A549 (cell line): ENCODE results near the gene IL22. TPM values are rescaled to one million over a fixed set of nuclear protein-coding genes. Genes with fewer than 3 reads are reported as not detected.
A peak's percentile ranks its signal among the peaks of the same experiment; 100 is the strongest.

Experiments
- ATAC-seq, 2 experiments: fragments of 200-7000 bp in 1 of 2; fragments of >200 bp in 1 of 2; cut with Nextera tagmentation in 1 of 2; cut with Tn5 transposase in 1 of 2; 3 replicates each; pipeline versions ENCODE4 v1.8.0 to v1.9.1; 2018 to 2020; ENCODE audit warnings: mild to moderate bottlenecking in 1 of 2, moderate library complexity in 1 of 2
- CTCF ChIA-PET: fragments of 300-600 bp; sonication (Branson Sonifier 250); formaldehyde crosslinking; extraction: SDS; loops from one replicate; lab custom pipeline; 2021; ENCODE audit warnings: antibody characterized with exemption, inconsistent platforms; lab: Yijun Ruan, JAX
- POLR2A ChIA-PET: fragments of 350-600 bp; formaldehyde crosslinking; extraction: SDS; loops from one replicate; lab custom pipeline; 2021; ENCODE audit warnings: antibody characterized with exemption, inconsistent platforms; lab: Yijun Ruan, JAX
- DNase-seq, 2 experiments: peaks; one replicate each; pipeline versions ENCODE4 v3.0.0 to v3.0.0-alpha.2; 2011 to 2016; ENCODE audit warnings: low read depth in 1 of 2, low spot score in 1 of 2
- FAIRE-seq: peaks from 2 replicates; lab custom pipeline; 2011; peaks lifted over from hg19 to GRCh38; lab: Jason Lieb, UNC
- H3K27ac ChIP-seq, 2 experiments: fragments of >200 bp; sonication (Bioruptor Twin); formaldehyde crosslinking; 3 replicates each; pipeline ENCODE4 v1.5.1; 2016 to 2017
- H3K4me1 ChIP-seq: fragments of >200 bp; sonication (Bioruptor Twin); formaldehyde crosslinking; 3 replicates; pipeline ENCODE4 v1.6.1; 2016
- H3K4me2 ChIP-seq: fragments of >200 bp; sonication (Bioruptor Twin); formaldehyde crosslinking; 3 replicates; pipeline ENCODE4 v1.6.1; 2016
- H3K4me3 ChIP-seq: fragments of >200 bp; sonication (Bioruptor Twin); formaldehyde crosslinking; 3 replicates; pipeline ENCODE4 v1.5.1; 2016
- H3K9me3 ChIP-seq: fragments of >200 bp; sonication (Bioruptor Twin); formaldehyde crosslinking; 3 replicates; pipeline ENCODE4 v1.6.1; 2016
- ATOH8 ChIP-seq: fragments of 250-450 bp; sonication (Bioruptor Pico); IDR thresholded peaks from 2 replicates; pipeline ENCODE4 v1.5.0; 2020; ENCODE audit warnings: low read depth, mild to moderate bottlenecking, moderate library complexity
- BCL3 ChIP-seq: fragments of >200 bp; sonication (Bioruptor Twin); formaldehyde crosslinking; IDR thresholded peaks from 3 replicates; pipeline ENCODE4 v1.6.1; 2016
- CEBPB ChIP-seq, 2 experiments: fragments of >200 bp in 1 of 2; sonication (Bioruptor Twin) in 1 of 2; formaldehyde crosslinking in 1 of 2; IDR thresholded peaks; 2 replicates each; pipeline ENCODE4 v1.6.1; 2012 to 2016
- CHD4 ChIP-seq: fragments of 200-600 bp; sonication (generic); IDR thresholded peaks from 2 replicates; pipeline ENCODE4 v1.6.1; 2016; ENCODE audit warnings: antibody characterized with exemption, mild to moderate bottlenecking, borderline replicate concordance
- CTCF ChIP-seq: fragments of >200 bp; sonication (Bioruptor Twin); formaldehyde crosslinking; IDR thresholded peaks from 3 replicates; pipeline ENCODE4 v1.5.1; 2016
- EHMT2 ChIP-seq: fragments of 200-600 bp; sonication (generic); IDR thresholded peaks from 2 replicates; pipeline ENCODE4 v1.6.1; 2016; ENCODE audit warnings: antibody characterized with exemption, low read depth, mild to moderate bottlenecking, moderate library complexity
- ESRRA ChIP-seq: fragments of 150-350 bp; IDR thresholded peaks from 2 replicates; pipeline ENCODE4 v1.6.1; 2014; ENCODE audit warnings: mild to moderate bottlenecking, low read length, borderline replicate concordance
- FOSB ChIP-seq: fragments of 250-450 bp; sonication (Bioruptor Pico); IDR thresholded peaks from 2 replicates; pipeline ENCODE4 v1.5.0; 2020; ENCODE audit warnings: mild to moderate bottlenecking, moderate library complexity
- FOSL2 ChIP-seq, 2 experiments: fragments of 450-650 bp in 1 of 2; fragments of >200 bp in 1 of 2; sonication (Bioruptor Twin) in 1 of 2; formaldehyde crosslinking; IDR thresholded peaks; 2 replicates each; pipeline versions ENCODE4 v1.5.0 to v1.6.1; 2016 to 2020; ENCODE audit warnings: mild to moderate bottlenecking in 1 of 2, moderate library complexity in 1 of 2
- HDAC2 ChIP-seq: fragments of 200-600 bp; sonication (generic); IDR thresholded peaks from 2 replicates; pipeline ENCODE4 v1.6.1; 2016
- HES2 ChIP-seq: fragments of >200 bp; sonication (Bioruptor Twin); formaldehyde crosslinking; IDR thresholded peaks from 2 replicates; pipeline ENCODE4 v1.6.1; 2016
- HOXB5 ChIP-seq: fragments of 250-450 bp; sonication (Bioruptor Pico); IDR thresholded peaks from 2 replicates; pipeline ENCODE4 v1.5.0; 2020; ENCODE audit warnings: mild to moderate bottlenecking, moderate library complexity
- KDM5A ChIP-seq: fragments of 200-600 bp; sonication (generic); IDR thresholded peaks from 2 replicates; pipeline ENCODE4 v1.6.1; 2016; ENCODE audit warnings: antibody characterized with exemption, mild to moderate bottlenecking
- NR3C1 ChIP-seq: fragments of >200 bp; sonication (Bioruptor Twin); formaldehyde crosslinking; IDR thresholded peaks from 3 replicates; pipeline ENCODE4 v1.6.1; 2017
- POLR2A ChIP-seq: IDR thresholded peaks from 2 replicates; pipeline ENCODE4 v1.6.1; 2012; ENCODE audit warnings: mild to moderate bottlenecking, low read length
- POLR2AphosphoS2 ChIP-seq: conservative IDR thresholded peaks from 2 replicates; pipeline ENCODE4 v1.6.1; 2012; ENCODE audit warnings: low read length, improper control_type of control experiment, inconsistent platforms
- RAD21 ChIP-seq, 2 experiments: fragments of >200 bp in 1 of 2; sonication (Bioruptor Twin) in 1 of 2; formaldehyde crosslinking in 1 of 2; IDR thresholded peaks in 1 of 2; conservative IDR thresholded peaks in 1 of 2; 2 replicates in 1 of 2; 3 replicates in 1 of 2; pipeline ENCODE4 v1.6.1; 2012 to 2018; ENCODE audit warnings: inconsistent platforms in 1 of 2
- REST ChIP-seq: fragments of 200-600 bp; sonication (generic); IDR thresholded peaks from 2 replicates; pipeline ENCODE4 v1.6.1; 2016; ENCODE audit warnings: antibody characterized with exemption, mild to moderate bottlenecking, moderate library complexity
- RFX5 ChIP-seq: fragments of 450-650 bp; IDR thresholded peaks from 2 replicates; pipeline ENCODE4 v1.7.1; 2014; ENCODE audit warnings: antibody characterized with exemption, mild to moderate bottlenecking, moderate library complexity
- RNF2 ChIP-seq: fragments of 200-600 bp; sonication (generic); IDR thresholded peaks from 2 replicates; pipeline ENCODE4 v1.6.1; 2016; ENCODE audit warnings: low read depth, mild to moderate bottlenecking, antibody characterized with exemption, moderate library complexity, borderline replicate concordance
- SMC3 ChIP-seq: fragments of >200 bp; sonication (Bioruptor Twin); formaldehyde crosslinking; IDR thresholded peaks from 3 replicates; pipeline ENCODE4 v1.6.1; 2018; ENCODE audit warnings: inconsistent platforms
- TP53 ChIP-seq: fragments of 250-450 bp; sonication (Bioruptor Pico); IDR thresholded peaks from 2 replicates; pipeline ENCODE4 v1.5.0; 2021; ENCODE audit warnings: mild to moderate bottlenecking, moderate library complexity
- ZC3H11A ChIP-seq: fragments of 450-650 bp; IDR thresholded peaks from 2 replicates; pipeline ENCODE4 v1.6.1; 2014; ENCODE audit warnings: antibody characterized with exemption, mild to moderate bottlenecking
- ZNF302 ChIP-seq: fragments of 250-450 bp; sonication (Bioruptor Pico); IDR thresholded peaks from 2 replicates; pipeline ENCODE4 v1.9.0; 2021; ENCODE audit warnings: inconsistent platforms, mild to moderate bottlenecking, moderate library complexity
- WGBS: methylation state at CpG from one replicate; pipeline ENCODE4 v1.1.6; 2017; ENCODE audit errors: missing lambda C conversion rate; 5-methylcytosine and 5-hydroxymethylcytosine counted together
- polyA plus RNA-seq, 4 experiments: library from polyadenylated mRNA; depleted of rRNA in 3 of 4; stranded (reverse); fragments of >200 nt; fragmentation: RNase III in 1 of 4; extraction: RNeasy Plus Mini Kit Qiagen cat#74134 plus additional on column Dnase treatment in 1 of 4; gene quantifications; 2 replicates in 3 of 4; 3 replicates in 1 of 4; pipeline ENCODE4 v1.2.3, GENCODE V29; 2011 to 2017

Gene IL22
- polyA plus RNA-seq, 2 of the 4 experiments (the other 2 are of a cell fraction) = not detected

- Histone ChIP-seq H3K4me1 (peaks cover 15% of the 10 kb centered on the region; the same call in 2 of the 3 replicates), H3K4me3 (peak overlapping the region; percentile 39), H3K27ac (peak overlapping the region; percentile 15 to 58; a peak in 3 of 6 replicates), H3K9me3 (no peaks in the 10 kb centered on the region), H3K4me2 (peak overlapping the region; percentile 92)
- POLR2A ChIA-PET = no interaction called here
- 31% methylated on average over 8 of the region's 8 CpGs for WGBS
- CTCF ChIA-PET = interaction anchor here (0.7 to 1.5 kb wide), 3 partner anchors 9 to 196 kb away, joined by 3 to 11 read pairs (median 3); no protein-coding TSS in a partner anchor
- TF ChIP-seq POLR2AphosphoS2 = no peak
- FAIRE-seq = no peak
- DNase-seq = peak in 1 of 2 experiments; percentile 28
- peak; percentile 45 to 76; a peak in 5 of 6 replicates for ATAC-seq
Observed at GRCh38 chr12:68236421-68237059, 16.9 kb downstream of the IL22 start.

- no peak overlapping the region for H3K27ac ChIP-seq
- no peak overlapping the region for H3K4me2 ChIP-seq
- FAIRE-seq = no peak
- ChIA-PET POLR2A (no interaction called here), CTCF (interaction anchor here (0.7 to 1.0 kb wide), 2 partner anchors 10 to 195 kb away, joined by 3 read pairs; no protein-coding TSS in a partner anchor)
- WGBS = 80% methylated on average over 2 of the region's 2 CpGs
- H3K4me3 ChIP-seq = no peak overlapping the region
- TF ChIP-seq TP53 (CRISPR knock-in tag) (no peak), BCL3 (no peak), CEBPB (IDR thresholded peaks at IDR 0.05) (no peak), HDAC2 (no peak), RAD21 (conservative IDR thresholded peaks at IDR 0.05 in 1 of 2, IDR thresholded peaks at IDR 0.05 in 1 of 2) (no peak), EHMT2 (no peak), REST (no peak), CHD4 (no peak), FOSB (no peak), HES2 (no peak), ATOH8 (no peak)
- no peaks in the 10 kb centered on the region for H3K9me3 ChIP-seq
- no peak for DNase-seq
- H3K4me1 ChIP-seq = peaks cover 15% of the 10 kb centered on the region; the same call in 2 of the 3 replicates
- no peak for ATAC-seq
Observed at GRCh38 chr12:68235576-68235975, 17.8 kb downstream of the IL22 start.

GRCh38 chr12:68234140-68234539 is 19.3 kb downstream of the IL22 start:
- no peak overlapping the region for H3K27ac ChIP-seq
- peaks cover 4% of the 10 kb centered on the region; the same call in 2 of the 3 replicates for H3K4me1 ChIP-seq
- CTCF ChIA-PET = interaction anchor here (1.1 to 4.2 kb wide), 2 partner anchors 11 to 83 kb away, joined by 5 to 34 read pairs; no protein-coding TSS in a partner anchor
- FAIRE-seq = no peak
- no peak for DNase-seq
- H3K4me3 ChIP-seq = no peak overlapping the region
- no peak overlapping the region for H3K4me2 ChIP-seq
- no peak for ATAC-seq
- WGBS = 56% methylated on average over 2 of the region's 2 CpGs
- H3K9me3 ChIP-seq = no peaks in the 10 kb centered on the region
- POLR2A ChIA-PET = no interaction called here
- TF ChIP-seq ZC3H11A = no peak
- TF ChIP-seq POLR2A = no peak
- no peak for TF ChIP-seq KDM5A
- no peak for TF ChIP-seq HOXB5
- TF ChIP-seq FOSL2 (IDR thresholded peaks at IDR 0.05) = no peak
- TF ChIP-seq FOSL2 (CRISPR knock-in tag; IDR thresholded peaks at IDR 0.05) = no peak
- no peak for TF ChIP-seq RFX5
- TF ChIP-seq ESRRA = no peak
- TF ChIP-seq NR3C1 = no peak
- TF ChIP-seq SMC3 = no peak
- TF ChIP-seq ZNF302 (CRISPR knock-in tag) = no peak
- TF ChIP-seq RNF2 = no peak
- TF ChIP-seq CTCF = no peak
